ENCODE results near the gene TGFBR1.

The TGFBR1 gene

DNA sequence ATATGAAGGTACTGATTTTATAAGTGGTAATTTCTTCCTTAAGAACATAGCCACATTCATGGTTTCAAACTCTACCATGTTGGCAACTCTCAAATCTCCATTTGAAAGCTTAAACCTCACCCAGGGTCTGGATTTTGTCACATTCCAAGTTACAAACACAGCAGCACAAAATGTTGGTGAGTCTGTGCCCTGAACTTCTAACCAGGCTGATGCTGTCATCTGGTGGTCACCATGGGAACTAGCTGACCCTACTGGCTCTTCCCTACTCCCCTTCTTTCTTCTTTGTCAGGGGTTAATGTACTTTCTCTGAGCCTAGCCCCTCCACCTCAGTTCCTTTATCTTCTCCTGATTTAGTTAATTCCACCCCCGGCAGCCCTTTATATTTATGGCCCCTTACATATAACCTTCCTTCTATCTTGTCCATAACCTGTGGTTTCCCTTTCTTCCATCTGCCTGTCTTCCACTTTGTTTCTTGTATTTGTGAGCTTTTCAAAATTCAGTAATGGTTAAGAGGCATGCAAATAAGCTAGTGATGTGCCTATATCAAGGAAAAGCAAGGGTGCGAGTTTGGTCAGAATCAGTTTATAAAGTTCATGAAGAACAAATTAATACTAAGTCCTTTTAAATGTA lies 35.9 kb downstream of the TGFBR1 start:
- no peaks in the 10 kb centered on the region for H3K9me3 ChIP-seq (ENCODE audit: low read length)
- H3K9ac ChIP-seq (ENCODE audit: low read length), result no peak overlapping the region
- H3K27me3 ChIP-seq (ENCODE audit: control insufficient read depth in 1 of 2, insufficient read depth in 2 of 2, low read length in 2 of 2), result no peaks in the 10 kb centered on the region
- peaks cover 28% of the 10 kb centered on the region for H3K36me3 ChIP-seq (ENCODE audit: insufficient read depth, low read length)
- H3K4me1 ChIP-seq (ENCODE audit: insufficient read depth, low read length), result peaks cover 16% of the 10 kb centered on the region
- no peak overlapping the region for H3K4me3 ChIP-seq (ENCODE audit: low read depth in 1 of 2, low read length in 2 of 2)
- H3K27ac ChIP-seq (ENCODE audit: low read depth, low read length), result peak overlapping the region; percentile 59

GRCh38 chr9:99141849-99142248 lies 36.9 kb downstream of the TGFBR1 start:
- no peak overlapping the region for H3K4me3 ChIP-seq (ENCODE audit: low read depth in 1 of 2, low read length in 2 of 2)
- no peak overlapping the region for H3K9ac ChIP-seq (ENCODE audit: low read length)
- no peaks in the 10 kb centered on the region for H3K9me3 ChIP-seq (ENCODE audit: low read length)
- peak overlapping the region; percentile 23 for H3K27ac ChIP-seq (ENCODE audit: low read depth, low read length)
- H3K27me3 ChIP-seq (ENCODE audit: control insufficient read depth in 1 of 2, insufficient read depth in 2 of 2, low read length in 2 of 2), result no peaks in the 10 kb centered on the region
- H3K4me1 ChIP-seq (ENCODE audit: insufficient read depth, low read length), result peaks cover 16% of the 10 kb centered on the region
- H3K36me3 ChIP-seq (ENCODE audit: insufficient read depth, low read length), result peaks cover 38% of the 10 kb centered on the region

- Histone ChIP-seq H3K9me3 (ENCODE audit: low read length) (no peaks in the 10 kb centered on the region), H3K4me1 (ENCODE audit: insufficient read depth, low read length) (peaks cover 16% of the 10 kb centered on the region), H3K27me3 (ENCODE audit: control insufficient read depth in 1 of 2, insufficient read depth in 2 of 2, low read length in 2 of 2) (no peaks in the 10 kb centered on the region), H3K4me3 (ENCODE audit: low read depth in 1 of 2, low read length in 2 of 2) (no peak overlapping the region), H3K9ac (ENCODE audit: low read length) (no peak overlapping the region), H3K36me3 (ENCODE audit: insufficient read depth, low read length) (peaks cover 42% of the 10 kb centered on the region), H3K27ac (ENCODE audit: low read depth, low read length) (peak overlapping the region; percentile 23)
These were observed 37.4 kb downstream of the TGFBR1 start for GRCh38 chr9:99142275-99142674.

- H3K4me1 ChIP-seq (ENCODE audit: insufficient read depth, low read length), result peaks cover 16% of the 10 kb centered on the region
- no peak overlapping the region for H3K9ac ChIP-seq (ENCODE audit: low read length)
- H3K4me3 ChIP-seq (ENCODE audit: low read depth in 1 of 2, low read length in 2 of 2), result no peak overlapping the region
- no peaks in the 10 kb centered on the region for H3K9me3 ChIP-seq (ENCODE audit: low read length)
- H3K36me3 ChIP-seq (ENCODE audit: insufficient read depth, low read length), result peaks cover 56% of the 10 kb centered on the region
- no peaks in the 10 kb centered on the region for H3K27me3 ChIP-seq (ENCODE audit: control insufficient read depth in 1 of 2, insufficient read depth in 2 of 2, low read length in 2 of 2)
- no peak overlapping the region for H3K27ac ChIP-seq (ENCODE audit: low read depth, low read length)
These were observed 38.7 kb downstream of the TGFBR1 start for GRCh38 chr9:99143655-99144054.

DNA sequence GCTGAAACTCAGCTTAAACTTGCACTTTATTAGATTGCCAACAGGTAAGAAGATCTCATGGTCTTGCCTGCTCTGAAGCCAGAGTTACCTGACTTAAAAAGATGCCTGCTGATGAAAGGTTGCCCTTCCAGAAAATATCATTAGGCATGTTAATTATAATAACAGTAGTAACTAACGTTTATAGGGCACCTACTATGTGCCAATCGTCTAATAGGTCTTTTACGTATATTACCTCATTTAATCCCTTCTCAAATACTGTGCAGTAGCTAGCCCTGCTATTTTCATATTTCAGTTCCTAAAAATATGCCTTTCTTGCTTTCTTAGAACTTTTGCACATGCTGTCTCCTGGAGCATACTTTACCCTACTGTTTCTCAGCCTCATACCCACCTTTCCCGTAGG lies 40.1 kb downstream of the TGFBR1 start:
- Histone ChIP-seq H3K9me3 (ENCODE audit: low read length) (no peaks in the 10 kb centered on the region), H3K27me3 (ENCODE audit: control insufficient read depth in 1 of 2, insufficient read depth in 2 of 2, low read length in 2 of 2) (no peaks in the 10 kb centered on the region), H3K9ac (ENCODE audit: low read length) (no peak overlapping the region), H3K4me3 (ENCODE audit: low read depth in 1 of 2, low read length in 2 of 2) (no peak overlapping the region), H3K4me1 (ENCODE audit: insufficient read depth, low read length) (peaks cover 16% of the 10 kb centered on the region), H3K27ac (ENCODE audit: low read depth, low read length) (no peak overlapping the region), H3K36me3 (ENCODE audit: insufficient read depth, low read length) (peaks cover 68% of the 10 kb centered on the region)

GRCh38 chr9:99146574-99146973 lies 41.7 kb downstream of the TGFBR1 start:
- Histone ChIP-seq H3K27ac (ENCODE audit: low read depth, low read length) (no peak overlapping the region), H3K9ac (ENCODE audit: low read length) (no peak overlapping the region), H3K4me3 (ENCODE audit: low read depth in 1 of 2, low read length in 2 of 2) (no peak overlapping the region), H3K9me3 (ENCODE audit: low read length) (no peaks in the 10 kb centered on the region), H3K36me3 (ENCODE audit: insufficient read depth, low read length) (peaks cover 68% of the 10 kb centered on the region), H3K4me1 (ENCODE audit: insufficient read depth, low read length) (no peaks in the 10 kb centered on the region), H3K27me3 (ENCODE audit: control insufficient read depth in 1 of 2, insufficient read depth in 2 of 2, low read length in 2 of 2) (no peaks in the 10 kb centered on the region)

- H3K4me1 ChIP-seq (ENCODE audit: insufficient read depth, low read length), result no peaks in the 10 kb centered on the region
- no peaks in the 10 kb centered on the region for H3K27me3 ChIP-seq (ENCODE audit: control insufficient read depth in 1 of 2, insufficient read depth in 2 of 2, low read length in 2 of 2)
- peaks cover 74% of the 10 kb centered on the region for H3K36me3 ChIP-seq (ENCODE audit: insufficient read depth, low read length)
- no peak overlapping the region for H3K9ac ChIP-seq (ENCODE audit: low read length)
- no peaks in the 10 kb centered on the region for H3K9me3 ChIP-seq (ENCODE audit: low read length)
- H3K27ac ChIP-seq (ENCODE audit: low read depth, low read length), result no peak overlapping the region
- no peak overlapping the region for H3K4me3 ChIP-seq (ENCODE audit: low read depth in 1 of 2, low read length in 2 of 2)
These were observed 42.3 kb downstream of the TGFBR1 start for GRCh38 chr9:99147177-99147576.

GRCh38 chr9:99150451-99151171 lies 45.7 kb downstream of the TGFBR1 start:
- peaks cover 52% of the 10 kb centered on the region for H3K36me3 ChIP-seq (ENCODE audit: insufficient read depth, low read length)

DNA sequence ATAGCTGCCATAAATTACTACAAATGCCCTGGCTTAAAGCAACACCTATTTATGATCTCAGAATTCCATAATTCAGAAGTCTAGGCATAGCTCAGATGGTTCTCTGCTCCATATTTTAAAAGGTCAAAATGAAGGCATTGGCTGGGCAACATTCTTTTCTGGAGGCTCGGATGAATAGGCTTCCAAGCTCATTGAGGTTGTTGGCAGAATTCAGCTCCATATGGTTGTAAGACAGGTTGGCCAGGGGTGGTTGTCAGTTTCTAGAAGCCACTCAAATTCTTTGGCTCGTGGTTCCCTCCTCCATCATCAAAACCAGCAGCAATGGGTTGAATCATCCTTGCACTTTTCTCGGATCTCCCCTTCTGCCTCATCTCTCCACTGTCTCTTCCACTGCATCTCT lies 49.4 kb downstream of the TGFBR1 start:
- no peak overlapping the region for H3K27ac ChIP-seq (ENCODE audit: low read depth, low read length)
- H3K27me3 ChIP-seq (ENCODE audit: control insufficient read depth in 1 of 2, insufficient read depth in 2 of 2, low read length in 2 of 2), result no peaks in the 10 kb centered on the region
- H3K4me1 ChIP-seq (ENCODE audit: insufficient read depth, low read length), result no peaks in the 10 kb centered on the region
- H3K4me3 ChIP-seq (ENCODE audit: low read depth in 1 of 2, low read length in 2 of 2), result no peak overlapping the region
- peaks cover 15% of the 10 kb centered on the region for H3K36me3 ChIP-seq (ENCODE audit: insufficient read depth, low read length)
- H3K9ac ChIP-seq (ENCODE audit: low read length), result no peak overlapping the region
- no peaks in the 10 kb centered on the region for H3K9me3 ChIP-seq (ENCODE audit: low read length)

More at GRCh38 chr9:99150451-99151171, 45.7 kb downstream of the TGFBR1 start:
- Histone ChIP-seq H3K4me3 (ENCODE audit: low read depth in 1 of 2, low read length in 2 of 2) (no peak overlapping the region), H3K4me1 (ENCODE audit: insufficient read depth, low read length) (no peaks in the 10 kb centered on the region), H3K9me3 (ENCODE audit: low read length) (no peaks in the 10 kb centered on the region), H3K9ac (ENCODE audit: low read length) (no peak overlapping the region), H3K27ac (ENCODE audit: low read depth, low read length) (no peak overlapping the region), H3K27me3 (ENCODE audit: control insufficient read depth in 1 of 2, insufficient read depth in 2 of 2, low read length in 2 of 2) (no peaks in the 10 kb centered on the region)

GRCh38 chr9:99155736-99156135 lies 50.8 kb downstream of the TGFBR1 start:
- Histone ChIP-seq H3K36me3 (ENCODE audit: insufficient read depth, low read length) (peaks cover 10% of the 10 kb centered on the region), H3K9me3 (ENCODE audit: low read length) (no peaks in the 10 kb centered on the region), H3K27me3 (ENCODE audit: control insufficient read depth in 1 of 2, insufficient read depth in 2 of 2, low read length in 2 of 2) (no peaks in the 10 kb centered on the region), H3K4me1 (ENCODE audit: insufficient read depth, low read length) (no peaks in the 10 kb centered on the region), H3K9ac (ENCODE audit: low read length) (no peak overlapping the region), H3K4me3 (ENCODE audit: low read depth in 1 of 2, low read length in 2 of 2) (no peak overlapping the region), H3K27ac (ENCODE audit: low read depth, low read length) (no peak overlapping the region)

- no peak overlapping the region for H3K4me3 ChIP-seq (ENCODE audit: low read depth in 1 of 2, low read length in 2 of 2)
These were observed 53.7 kb downstream of the TGFBR1 start for GRCh38 chr9:99158629-99159028.

GRCh38 chr9:99160173-99160572 lies 55.3 kb downstream of the TGFBR1 start:
- H3K4me1 ChIP-seq (ENCODE audit: insufficient read depth, low read length), result no peaks in the 10 kb centered on the region
- H3K9me3 ChIP-seq (ENCODE audit: low read length), result no peaks in the 10 kb centered on the region
- H3K36me3 ChIP-seq (ENCODE audit: insufficient read depth, low read length), result no peaks in the 10 kb centered on the region
- H3K27me3 ChIP-seq (ENCODE audit: control insufficient read depth in 1 of 2, insufficient read depth in 2 of 2, low read length in 2 of 2), result no peaks in the 10 kb centered on the region
- H3K4me3 ChIP-seq (ENCODE audit: low read depth in 1 of 2, low read length in 2 of 2), result no peak overlapping the region
- no peak overlapping the region for H3K9ac ChIP-seq (ENCODE audit: low read length)
- no peak overlapping the region for H3K27ac ChIP-seq (ENCODE audit: low read depth, low read length)

More at GRCh38 chr9:99158629-99159028, 53.7 kb downstream of the TGFBR1 start:
- no peaks in the 10 kb centered on the region for H3K9me3 ChIP-seq (ENCODE audit: low read length)
- H3K9ac ChIP-seq (ENCODE audit: low read length), result no peak overlapping the region
- H3K4me1 ChIP-seq (ENCODE audit: insufficient read depth, low read length), result no peaks in the 10 kb centered on the region
- H3K36me3 ChIP-seq (ENCODE audit: insufficient read depth, low read length), result no peaks in the 10 kb centered on the region
- H3K27me3 ChIP-seq (ENCODE audit: control insufficient read depth in 1 of 2, insufficient read depth in 2 of 2, low read length in 2 of 2), result no peaks in the 10 kb centered on the region
- no peak overlapping the region for H3K27ac ChIP-seq (ENCODE audit: low read depth, low read length)

Data from muscle layer of colon (tissue), 2 donors.